Stomach (tissue), 4 donors: ENCODE data around the gene CIAO2A.

Experiments used
- POLR2A ChIP-seq, 4 donors: fragments of 450-650 bp; IDR thresholded peaks; one replicate each; pipeline ENCODE4 v1.6.1; 2016; ENCODE audit warnings: antibody characterized with exemption in 4 of 4, control low read depth in 2 of 4, mild to moderate bottlenecking in 1 of 4, moderate library complexity in 1 of 4
- POLR2AphosphoS5 ChIP-seq, 3 donors: sonication (generic); formaldehyde crosslinking; IDR thresholded peaks; one replicate each; pipeline ENCODE4 v1.6.1; 2016; ENCODE audit warnings: antibody characterized with exemption in 3 of 3

- TF ChIP-seq POLR2A (IDR thresholded peaks at IDR 0.05) (no peak), POLR2AphosphoS5 (IDR thresholded peaks at IDR 0.05) (no peak)
Measured at GRCh38 chr15:64070106-64070505, 23.5 kb downstream of the CIAO2A start.
